GM12878 (cell line): Measurements from ENCODE around the gene HIP1. TPM values are rescaled to one million over a fixed set of nuclear protein-coding genes. Genes with fewer than 3 reads are reported as not detected.

Experiments
- ATAC-seq: fragments of 200-7000 bp; cut with Tn5 transposase; 3 replicates; pipeline ENCODE4 v1.9.1; 2020; ENCODE audit warnings: mild to moderate bottlenecking, moderate library complexity
- BruUV-seq: library from RNA; stranded (reverse); fragments of 400-500 nt; replicated peaks from 2 replicates; lab custom pipeline; 2021; lab: Mats Ljungman, UMichigan
- CTCF ChIA-PET: fragments of 300-600 bp; sonication (Branson Sonifier 250); formaldehyde crosslinking; extraction: SDS; loops from one replicate; lab custom pipeline; 2021; ENCODE audit warnings: inconsistent platforms; lab: Yijun Ruan, JAX
- POLR2A ChIA-PET: fragments of 350-600 bp; formaldehyde crosslinking; extraction: SDS; loops from one replicate; lab custom pipeline; 2021; ENCODE audit warnings: inconsistent platforms; lab: Charles Lee
- RAD21 ChIA-PET: fragments of 300-600 bp; sonication (Branson Sonifier 250); formaldehyde crosslinking; loops from one replicate; lab custom pipeline; 2023; ENCODE audit warnings: antibody characterized with exemption; ENCODE audit not compliant: unreplicated experiment; lab: Charles Lee
- SMC1A ChIA-PET: fragments of 300-600 bp; sonication (Branson Sonifier 250); formaldehyde crosslinking; loops from one replicate; lab custom pipeline; 2023; ENCODE audit not compliant: unreplicated experiment, uncharacterized antibody; lab: Charles Lee
- DNase-seq: peaks from one replicate; pipeline ENCODE4 v3.0.0-alpha.2; 2011; ENCODE audit warnings: low read depth, low spot score
- FAIRE-seq: peaks from 3 replicates; lab custom pipeline; 2011; peaks lifted over from hg19 to GRCh38; lab: Jason Lieb, UNC
- H2AFZ ChIP-seq: 2 replicates; pipeline ENCODE4 v1.6.0; 2011; ENCODE audit warnings: low read depth, low read length, control low read depth; ENCODE audit not compliant: control insufficient read depth
- H3K27ac ChIP-seq: 2 replicates; pipeline ENCODE4 v1.5.1; 2011; ENCODE audit warnings: control low read depth; ENCODE audit not compliant: control insufficient read depth, insufficient read depth
- H3K27me3 ChIP-seq, 2 experiments: replicated peaks in 1 of 2; 2 replicates each; pipeline versions ENCODE4 v1.6.0 to v1.6.1; 2011; ENCODE audit warnings: low read length in 1 of 2; ENCODE audit not compliant: control insufficient read depth in 2 of 2, insufficient read depth in 2 of 2
- H3K36me3 ChIP-seq, 2 experiments: 2 replicates each; pipeline ENCODE4 v1.5.1; 2011; ENCODE audit warnings: low read length in 1 of 2; ENCODE audit not compliant: control insufficient read depth in 2 of 2, insufficient read depth in 2 of 2
- H3K4me1 ChIP-seq: 2 replicates; pipeline ENCODE4 v1.6.1; 2011; ENCODE audit warnings: mild to moderate bottlenecking, low read length, moderate library complexity, mixed read lengths; ENCODE audit not compliant: control insufficient read depth, insufficient read depth
- H3K4me2 ChIP-seq: 2 replicates; pipeline ENCODE4 v1.6.0; 2011; ENCODE audit warnings: control low read depth; ENCODE audit not compliant: control insufficient read depth, insufficient read depth
- H3K4me3 ChIP-seq: fragments of 200-600 bp; sonication (generic); 2 replicates; pipeline ENCODE4 v1.5.1; 2016
- H3K79me2 ChIP-seq: 2 replicates; pipeline ENCODE4 v1.6.0; 2011; ENCODE audit warnings: low read length; ENCODE audit not compliant: control insufficient read depth, insufficient read depth
- H3K9ac ChIP-seq: 2 replicates; pipeline ENCODE4 v1.8.0; 2011; ENCODE audit warnings: low read length, control low read depth, mixed read lengths; ENCODE audit not compliant: control insufficient read depth, insufficient read depth
- H3K9me3 ChIP-seq: replicated peaks from 3 replicates; pipeline ENCODE4 v1.5.1; 2011; ENCODE audit warnings: mild to moderate bottlenecking, low read length; ENCODE audit not compliant: control insufficient read depth, insufficient read depth
- H4K20me1 ChIP-seq: 2 replicates; pipeline ENCODE4 v1.6.0; 2011; ENCODE audit not compliant: control insufficient read depth, insufficient read depth
- ETV6 ChIP-seq, 2 experiments: fragments of 450-650 bp in 1 of 2; IDR thresholded peaks in 1 of 2; conservative IDR thresholded peaks in 1 of 2; 2 replicates each; pipeline ENCODE4 v1.6.1; 2014; ENCODE audit warnings: antibody characterized with exemption in 1 of 2, borderline replicate concordance in 1 of 2, low read depth in 1 of 2, mild to moderate bottlenecking in 1 of 2, moderate library complexity in 1 of 2
- MEF2A ChIP-seq: IDR thresholded peaks from 2 replicates; pipeline ENCODE4 v1.6.1; 2011; ENCODE audit warnings: low read depth, mild to moderate bottlenecking, low read length, moderate library complexity; ENCODE audit not compliant: insufficient read depth
- MEF2B ChIP-seq: fragments of 450-650 bp; IDR thresholded peaks from 2 replicates; pipeline ENCODE4 v1.6.1; 2018; ENCODE audit warnings: mild to moderate bottlenecking, moderate library complexity; ENCODE audit not compliant: partially characterized antibody, poor library complexity, severe bottlenecking
- SP1 ChIP-seq: IDR thresholded peaks from one replicate; pipeline ENCODE4 v1.6.1; 2011; ENCODE audit warnings: low read depth, low read length
- SUPT20H ChIP-seq: IDR thresholded peaks from 2 replicates; pipeline ENCODE4 v1.6.1; 2011; ENCODE audit warnings: low read depth, mild to moderate bottlenecking, low read length, moderate library complexity, borderline replicate concordance; ENCODE audit not compliant: control insufficient read depth
- ZNF384 ChIP-seq: IDR thresholded peaks from 2 replicates; pipeline ENCODE4 v1.6.1; 2012; ENCODE audit warnings: low read depth, mild to moderate bottlenecking, low read length, improper control_type of control experiment, borderline replicate concordance
- ZSCAN29 ChIP-seq: fragments of 450-650 bp; IDR thresholded peaks from 2 replicates; pipeline ENCODE4 v1.6.1; 2017; ENCODE audit warnings: mild to moderate bottlenecking, moderate library complexity
- WGBS: methylation state at CpG from one replicate; pipeline ENCODE4 v1.1.6; 2016; ENCODE audit warnings: low lambda C conversion rate; ENCODE audit not compliant: insufficient replicate concordance, insufficient coverage; ENCODE audit errors: missing lambda C conversion rate; 5-methylcytosine and 5-hydroxymethylcytosine counted together
- in situ Hi-C: fragments of 300-500 bp; cut with MboI; formaldehyde crosslinking; loops from 9 replicates; pipeline ENCODE4 v1.14.3; 2018; ENCODE audit warnings: mixed read lengths
- intact Hi-C: fragments of 100-400 bp; cut with micrococcal nuclease; formaldehyde crosslinking; loops from one replicate; pipeline ENCODE4 v1.14.2; 2022; ENCODE audit not compliant: unreplicated experiment
- polyA plus RNA-seq, 11 experiments: library from polyadenylated mRNA; depleted of rRNA in 4 of 11; unstranded in 6 of 11; stranded (reverse) in 5 of 11; fragments of >200 nt; fragmentation: Nextera tagmentation in 4 of 11; fragmentation: Illumina TruSeq in 1 of 11; extraction: Ambion mirVana in 4 of 11; extraction: Trizol in 1 of 11; gene quantifications; 1 replicate in 1 of 11; 2 replicates in 10 of 11; pipeline versions ENCODE4 v1.2.1 to v1.2.3, GENCODE V29; 2011 to 2016; ENCODE audit warnings: inconsistent platforms in 2 of 11, missing spikeins in 2 of 11, low read depth in 1 of 11
- total RNA-seq, 4 experiments: library from RNA; depleted of rRNA in 3 of 4; stranded (reverse); fragments of >200 nt in 3 of 4; fragmentation: Illumina TruSeq in 1 of 4; extraction: Trizol in 1 of 4; gene quantifications; 2 replicates each; pipeline versions ENCODE4 v1.2.1 to v1.2.3, GENCODE V29; 2013 to 2021
- TF ChIP-seq, protein P1 (sequence below): IDR thresholded peaks from 2 replicates; pipeline ENCODE4 v1.6.1; 2012; ENCODE audit warnings: low read depth, low read length, improper control_type of control experiment
- TF ChIP-seq, protein P2 (sequence below): fragments of 450-650 bp; conservative IDR thresholded peaks from 2 replicates; pipeline ENCODE4 v1.6.1; 2017; ENCODE audit warnings: mild to moderate bottlenecking, moderate library complexity
- TF ChIP-seq, protein P3 (sequence below): IDR thresholded peaks from 2 replicates; pipeline ENCODE4 v1.6.1; 2011; ENCODE audit warnings: mild to moderate bottlenecking, low read depth, low read length, moderate library complexity; ENCODE audit not compliant: insufficient replicate concordance
- TF ChIP-seq, protein P4 (sequence below): fragments of 450-650 bp; IDR thresholded peaks from 2 replicates; pipeline ENCODE4 v1.6.1; 2017; ENCODE audit warnings: mild to moderate bottlenecking, low read depth, inconsistent platforms; ENCODE audit not compliant: poor library complexity, severe bottlenecking
- TF ChIP-seq, protein P5 (sequence below): IDR thresholded peaks from 2 replicates; pipeline ENCODE4 v1.6.1; 2011; ENCODE audit warnings: low read depth, low read length, improper control_type of control experiment, borderline replicate concordance
- TF ChIP-seq, protein P6 (sequence below): IDR thresholded peaks from 2 replicates; pipeline ENCODE4 v1.6.1; 2012; ENCODE audit warnings: low read depth, low read length, improper control_type of control experiment

Gene HIP1
- total and polyA plus RNA-seq, 10 of the 15 experiments (the other 5 are each of a cell fraction or from before 2014, with no cell fraction given) = 1.2 to 9.7 (median 3.2) TPM

DNA sequence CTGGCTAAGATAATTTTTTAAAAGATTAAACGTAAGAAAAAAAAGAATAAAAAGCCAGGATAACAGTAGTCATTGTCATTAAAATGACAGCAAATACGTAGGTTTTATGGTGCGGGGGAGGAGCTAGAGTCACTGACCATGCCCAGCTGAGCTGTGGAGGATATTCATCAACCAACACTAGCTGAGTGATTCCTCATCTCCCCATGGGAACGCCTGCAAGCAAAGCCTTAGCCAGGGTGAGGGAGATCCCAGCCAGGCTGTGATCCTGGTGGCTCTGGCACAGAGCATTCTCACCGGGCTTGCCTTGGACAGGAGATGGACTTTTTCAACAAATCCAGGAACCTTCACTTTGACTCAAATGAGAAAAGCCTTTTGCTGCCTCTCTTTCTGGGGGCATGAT lies 94.2 kb downstream of the HIP1 start:
- POLR2A ChIA-PET = no interaction called here
- FAIRE-seq (no peak), DNase-seq (no peak), ATAC-seq (no peak)
- intact Hi-C loops = loop anchor here (5.0 to 10.0 kb wide), 2 partner anchors 118 to 210 kb away; no protein-coding TSS in a partner anchor
- Histone ChIP-seq H3K9me3 (peaks cover 3% of the 10 kb centered on the region; the same call in 1 of the 3 replicates), H3K9ac (no peak overlapping the region), H4K20me1 (no peaks in the 10 kb centered on the region), H3K4me2 (no peak overlapping the region), H3K4me1 (peaks cover 4% of the 10 kb centered on the region), H3K27ac (no peak overlapping the region), H3K4me3 (no peak overlapping the region), H2AFZ (no peak overlapping the region), H3K36me3 (no peaks in the 10 kb centered on the region), H3K27me3 (peaks cover 0 to 1% of the 10 kb centered on the region in 2 experiments; a peak in 1 of 4 replicates), H3K79me2 (no peaks in the 10 kb centered on the region)
- WGBS = 75% methylated on average over 5 of the region's 5 CpGs
- SMC1A ChIA-PET = interaction anchor here (1.5 kb wide), 1 partner anchor 118 kb away, joined by 3 read pairs; no protein-coding TSS in a partner anchor
- in situ Hi-C loops = loop anchor here (10.0 kb wide), 1 partner anchor 580 kb away; no protein-coding TSS in a partner anchor
- BruUV-seq = no TSS peak
- CTCF ChIA-PET = interaction anchor here (0.6 to 2.3 kb wide), 3 partner anchors 89 to 118 kb away, joined by 3 to 10 read pairs (median 3); no protein-coding TSS in a partner anchor
- RAD21 ChIA-PET = interaction anchor here (2.2 kb wide), 1 partner anchor 117 kb away, joined by 7 read pairs; no protein-coding TSS in a partner anchor
- TF ChIP-seq ZNF384 (no peak), ETV6 (conservative IDR thresholded peaks at IDR 0.05 in 1 of 2, IDR thresholded peaks at IDR 0.05 in 1 of 2; ENCODE audit: borderline replicate concordance in 1 of 2, low read depth in 1 of 2) (no peak), SP1 (no peak), MEF2B (no peak), SUPT20H (no peak), ZSCAN29 (no peak), MEF2A (no peak)
- TF ChIP-seq, protein P1, sequence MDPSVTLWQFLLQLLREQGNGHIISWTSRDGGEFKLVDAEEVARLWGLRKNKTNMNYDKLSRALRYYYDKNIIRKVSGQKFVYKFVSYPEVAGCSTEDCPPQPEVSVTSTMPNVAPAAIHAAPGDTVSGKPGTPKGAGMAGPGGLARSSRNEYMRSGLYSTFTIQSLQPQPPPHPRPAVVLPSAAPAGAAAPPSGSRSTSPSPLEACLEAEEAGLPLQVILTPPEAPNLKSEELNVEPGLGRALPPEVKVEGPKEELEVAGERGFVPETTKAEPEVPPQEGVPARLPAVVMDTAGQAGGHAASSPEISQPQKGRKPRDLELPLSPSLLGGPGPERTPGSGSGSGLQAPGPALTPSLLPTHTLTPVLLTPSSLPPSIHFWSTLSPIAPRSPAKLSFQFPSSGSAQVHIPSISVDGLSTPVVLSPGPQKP = no peak
- TF ChIP-seq, protein P2, sequence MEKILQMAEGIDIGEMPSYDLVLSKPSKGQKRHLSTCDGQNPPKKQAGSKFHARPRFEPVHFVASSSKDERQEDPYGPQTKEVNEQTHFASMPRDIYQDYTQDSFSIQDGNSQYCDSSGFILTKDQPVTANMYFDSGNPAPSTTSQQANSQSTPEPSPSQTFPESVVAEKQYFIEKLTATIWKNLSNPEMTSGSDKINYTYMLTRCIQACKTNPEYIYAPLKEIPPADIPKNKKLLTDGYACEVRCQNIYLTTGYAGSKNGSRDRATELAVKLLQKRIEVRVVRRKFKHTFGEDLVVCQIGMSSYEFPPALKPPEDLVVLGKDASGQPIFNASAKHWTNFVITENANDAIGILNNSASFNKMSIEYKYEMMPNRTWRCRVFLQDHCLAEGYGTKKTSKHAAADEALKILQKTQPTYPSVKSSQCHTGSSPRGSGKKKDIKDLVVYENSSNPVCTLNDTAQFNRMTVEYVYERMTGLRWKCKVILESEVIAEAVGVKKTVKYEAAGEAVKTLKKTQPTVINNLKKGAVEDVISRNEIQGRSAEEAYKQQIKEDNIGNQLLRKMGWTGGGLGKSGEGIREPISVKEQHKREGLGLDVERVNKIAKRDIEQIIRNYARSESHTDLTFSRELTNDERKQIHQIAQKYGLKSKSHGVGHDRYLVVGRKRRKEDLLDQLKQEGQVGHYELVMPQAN = no peak
- TF ChIP-seq, protein P3, sequence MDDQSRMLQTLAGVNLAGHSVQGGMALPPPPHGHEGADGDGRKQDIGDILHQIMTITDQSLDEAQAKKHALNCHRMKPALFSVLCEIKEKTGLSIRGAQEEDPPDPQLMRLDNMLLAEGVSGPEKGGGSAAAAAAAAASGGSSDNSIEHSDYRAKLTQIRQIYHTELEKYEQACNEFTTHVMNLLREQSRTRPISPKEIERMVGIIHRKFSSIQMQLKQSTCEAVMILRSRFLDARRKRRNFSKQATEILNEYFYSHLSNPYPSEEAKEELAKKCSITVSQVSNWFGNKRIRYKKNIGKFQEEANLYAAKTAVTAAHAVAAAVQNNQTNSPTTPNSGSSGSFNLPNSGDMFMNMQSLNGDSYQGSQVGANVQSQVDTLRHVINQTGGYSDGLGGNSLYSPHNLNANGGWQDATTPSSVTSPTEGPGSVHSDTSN = no peak
- TF ChIP-seq, protein P4, sequence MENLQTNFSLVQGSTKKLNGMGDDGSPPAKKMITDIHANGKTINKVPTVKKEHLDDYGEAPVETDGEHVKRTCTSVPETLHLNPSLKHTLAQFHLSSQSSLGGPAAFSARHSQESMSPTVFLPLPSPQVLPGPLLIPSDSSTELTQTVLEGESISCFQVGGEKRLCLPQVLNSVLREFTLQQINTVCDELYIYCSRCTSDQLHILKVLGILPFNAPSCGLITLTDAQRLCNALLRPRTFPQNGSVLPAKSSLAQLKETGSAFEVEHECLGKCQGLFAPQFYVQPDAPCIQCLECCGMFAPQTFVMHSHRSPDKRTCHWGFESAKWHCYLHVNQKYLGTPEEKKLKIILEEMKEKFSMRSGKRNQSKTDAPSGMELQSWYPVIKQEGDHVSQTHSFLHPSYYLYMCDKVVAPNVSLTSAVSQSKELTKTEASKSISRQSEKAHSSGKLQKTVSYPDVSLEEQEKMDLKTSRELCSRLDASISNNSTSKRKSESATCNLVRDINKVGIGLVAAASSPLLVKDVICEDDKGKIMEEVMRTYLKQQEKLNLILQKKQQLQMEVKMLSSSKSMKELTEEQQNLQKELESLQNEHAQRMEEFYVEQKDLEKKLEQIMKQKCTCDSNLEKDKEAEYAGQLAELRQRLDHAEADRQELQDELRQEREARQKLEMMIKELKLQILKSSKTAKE = no peak
- TF ChIP-seq, protein P5, sequence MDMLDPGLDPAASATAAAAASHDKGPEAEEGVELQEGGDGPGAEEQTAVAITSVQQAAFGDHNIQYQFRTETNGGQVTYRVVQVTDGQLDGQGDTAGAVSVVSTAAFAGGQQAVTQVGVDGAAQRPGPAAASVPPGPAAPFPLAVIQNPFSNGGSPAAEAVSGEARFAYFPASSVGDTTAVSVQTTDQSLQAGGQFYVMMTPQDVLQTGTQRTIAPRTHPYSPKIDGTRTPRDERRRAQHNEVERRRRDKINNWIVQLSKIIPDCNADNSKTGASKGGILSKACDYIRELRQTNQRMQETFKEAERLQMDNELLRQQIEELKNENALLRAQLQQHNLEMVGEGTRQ = no peak
- TF ChIP-seq, protein P6, sequence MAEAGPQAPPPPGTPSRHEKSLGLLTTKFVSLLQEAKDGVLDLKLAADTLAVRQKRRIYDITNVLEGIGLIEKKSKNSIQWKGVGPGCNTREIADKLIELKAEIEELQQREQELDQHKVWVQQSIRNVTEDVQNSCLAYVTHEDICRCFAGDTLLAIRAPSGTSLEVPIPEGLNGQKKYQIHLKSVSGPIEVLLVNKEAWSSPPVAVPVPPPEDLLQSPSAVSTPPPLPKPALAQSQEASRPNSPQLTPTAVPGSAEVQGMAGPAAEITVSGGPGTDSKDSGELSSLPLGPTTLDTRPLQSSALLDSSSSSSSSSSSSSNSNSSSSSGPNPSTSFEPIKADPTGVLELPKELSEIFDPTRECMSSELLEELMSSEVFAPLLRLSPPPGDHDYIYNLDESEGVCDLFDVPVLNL = no peak
